ENCODE results near the gene JADE2. TPM values are rescaled to one million over a fixed set of nuclear protein-coding genes. Genes with fewer than 3 reads are reported as not detected.

JADE2 gene
- total and polyA plus RNA-seq, 2 of the 8 experiments (the other 6 are each of a cell fraction or from before 2014, with no cell fraction given): 19.2 to 55.8 TPM

GRCh38 chr5:134524272-134524825 is 1.1 kb upstream of the JADE2 start (continued):
- TF ChIP-seq USF2 (IDR thresholded peaks at IDR 0.05; ENCODE audit: low read length) (no peak), YY1 (IDR thresholded peaks at IDR 0.05; ENCODE audit: low read depth, low read length) (0 out of 2 replicates have a peak, but pooled peaks have one; percentile 11), CTCF (IDR thresholded peaks at IDR 0.05; ENCODE audit: control extremely low read depth in 1 of 3, insufficient read depth in 1 of 3, low read depth in 1 of 3, low read length in 3 of 3) (0 out of 4 replicates have a peak, but pooled peaks of 1 of the 3 experiments have one; percentile 8), RFX5 (IDR thresholded peaks at IDR 0.05; ENCODE audit: borderline replicate concordance, low read depth, low read length) (no peak), RAD21 (IDR thresholded peaks at IDR 0.05 in 1 of 2, conservative IDR thresholded peaks at IDR 0.05 in 1 of 2; ENCODE audit: low read depth in 2 of 2, low read length in 2 of 2) (peak; percentile 19 to 30; a peak in 2 of 4 replicates), SP1 (IDR thresholded peaks at IDR 0.05; ENCODE audit: low read depth, low read length) (peak; percentile 57; the same call in 1 of the 2 replicates), TBP (IDR thresholded peaks at IDR 0.05; ENCODE audit: low read depth, low read length) (peak; percentile 51), SP4 (IDR thresholded peaks at IDR 0.05; ENCODE audit: low read length) (no peak; the same call in 1 of the 2 replicates), TEAD4 (IDR thresholded peaks at IDR 0.05; ENCODE audit: low read depth, low read length) (0 out of 2 replicates have a peak, but pooled peaks have one; percentile 2), SP2 (IDR thresholded peaks at IDR 0.05; ENCODE audit: low read length) (no peak), TAF7 (optimal IDR thresholded peaks at IDR 0.05; ENCODE audit: borderline replicate concordance, low read depth, low read length) (peak; percentile 76), CBX8 (IDR thresholded peaks at IDR 0.05; ENCODE audit: borderline replicate concordance, low read depth, low read length) (no peak), KDM4A (IDR thresholded peaks at IDR 0.05; ENCODE audit: low read depth, low read length, severe bottlenecking) (no peak), CBX5 (IDR thresholded peaks at IDR 0.05; ENCODE audit: low read depth, low read length) (no peak), HDAC6 (IDR thresholded peaks at IDR 0.05; ENCODE audit: low read depth, low read length) (no peak), CHD1 (IDR thresholded peaks at IDR 0.05; ENCODE audit: low read depth, low read length) (no peak), BCL11A (IDR thresholded peaks at IDR 0.05; ENCODE audit: low read depth in 2 of 2, low read length in 2 of 2) (no peak), JUN (IDR thresholded peaks at IDR 0.05; ENCODE audit: low read depth, low read length) (no peak), POLR2A (IDR thresholded peaks at IDR 0.05; ENCODE audit: control extremely low read depth in 1 of 2, low read depth in 2 of 2, low read length in 2 of 2) (peak in 1 of 2 experiments; percentile 65; a peak in 2 of 3 replicates), ASH2L (IDR thresholded peaks at IDR 0.05; ENCODE audit: low read length) (peak; percentile 89), FOSL1 (IDR thresholded peaks at IDR 0.05; ENCODE audit: insufficient read depth, low read depth, low read length) (no peak), SIRT6 (IDR thresholded peaks at IDR 0.05; ENCODE audit: low read length) (no peak)

All from H1 (cell line).